ENCODE results near the gene NUFIP1. TPM values are rescaled to one million over a fixed set of nuclear protein-coding genes. Genes with fewer than 3 reads are reported as not detected.
"Not testable (repeated sequence)": the region's sequence is repeated elsewhere in the genome, so short reads cannot be mapped to it uniquely, and the experiment has no call there.

The NUFIP1 gene
- polyA plus RNA-seq, 1 donor (not counting 4 experiments of a cell fraction or from before 2014, with no cell fraction given) = 3.3 TPM

DNA sequence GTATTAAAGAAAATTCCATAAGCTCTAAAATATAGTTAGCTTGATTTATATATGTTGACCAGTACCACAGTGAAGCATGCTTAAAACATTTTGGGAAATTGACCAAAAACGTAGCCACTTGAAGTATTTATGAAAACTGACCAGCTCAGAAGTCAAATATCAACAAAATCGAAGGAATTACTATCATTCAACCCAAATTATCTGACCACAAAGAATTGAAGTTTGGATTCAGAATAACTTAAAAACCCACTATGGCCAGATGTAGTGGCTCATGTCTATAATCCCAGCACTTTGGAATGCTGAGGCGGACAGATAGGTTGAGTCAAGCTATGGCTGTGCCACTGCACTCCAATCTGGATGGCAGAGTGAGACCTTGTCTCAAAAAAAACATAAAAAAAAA, 32.0 kb upstream of the NUFIP1 start:
- TF ChIP-seq, protein P1, sequence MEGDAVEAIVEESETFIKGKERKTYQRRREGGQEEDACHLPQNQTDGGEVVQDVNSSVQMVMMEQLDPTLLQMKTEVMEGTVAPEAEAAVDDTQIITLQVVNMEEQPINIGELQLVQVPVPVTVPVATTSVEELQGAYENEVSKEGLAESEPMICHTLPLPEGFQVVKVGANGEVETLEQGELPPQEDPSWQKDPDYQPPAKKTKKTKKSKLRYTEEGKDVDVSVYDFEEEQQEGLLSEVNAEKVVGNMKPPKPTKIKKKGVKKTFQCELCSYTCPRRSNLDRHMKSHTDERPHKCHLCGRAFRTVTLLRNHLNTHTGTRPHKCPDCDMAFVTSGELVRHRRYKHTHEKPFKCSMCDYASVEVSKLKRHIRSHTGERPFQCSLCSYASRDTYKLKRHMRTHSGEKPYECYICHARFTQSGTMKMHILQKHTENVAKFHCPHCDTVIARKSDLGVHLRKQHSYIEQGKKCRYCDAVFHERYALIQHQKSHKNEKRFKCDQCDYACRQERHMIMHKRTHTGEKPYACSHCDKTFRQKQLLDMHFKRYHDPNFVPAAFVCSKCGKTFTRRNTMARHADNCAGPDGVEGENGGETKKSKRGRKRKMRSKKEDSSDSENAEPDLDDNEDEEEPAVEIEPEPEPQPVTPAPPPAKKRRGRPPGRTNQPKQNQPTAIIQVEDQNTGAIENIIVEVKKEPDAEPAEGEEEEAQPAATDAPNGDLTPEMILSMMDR (optimal IDR thresholded peaks at IDR 0.05 in 1 of 3, IDR thresholded peaks at IDR 0.05 in 1 of 3, conservative IDR thresholded peaks at IDR 0.05 in 1 of 3; ENCODE audit: extremely low read depth in 1 of 3, insufficient read depth in 2 of 3, low read length in 3 of 3) = no peak
- TF ChIP-seq EZH2 (IDR thresholded peaks at IDR 0.05; ENCODE audit: low read length) = no peak
- Histone ChIP-seq H3K4me2 (ENCODE audit: control insufficient read depth, extremely low read depth, insufficient read depth, low read depth, low read length) (no peak overlapping the region), H3K27ac (ENCODE audit: control insufficient read depth, insufficient read depth, low read length) (no peak overlapping the region), H3K4me1 (ENCODE audit: control insufficient read depth, extremely low read depth, insufficient read depth, low read length) (no peaks in the 10 kb centered on the region), H3K79me2 (ENCODE audit: control insufficient read depth, insufficient read depth, low read length) (no peaks in the 10 kb centered on the region), H3K4me3 (ENCODE audit: control insufficient read depth in 2 of 3, extremely low read depth in 1 of 3, insufficient read depth in 2 of 3, low read depth in 1 of 3, low read length in 3 of 3) (no peak overlapping the region), H3K9ac (ENCODE audit: control insufficient read depth, extremely low read depth, insufficient read depth, low read length) (no peak overlapping the region), H3K27me3 (ENCODE audit: control insufficient read depth, extremely low read depth, insufficient read depth, low read length) (no peaks in the 10 kb centered on the region), H3K9me3 (ENCODE audit: control insufficient read depth, low read depth, low read length) (no peaks in the 10 kb centered on the region), H4K20me1 (ENCODE audit: control insufficient read depth, extremely low read depth, insufficient read depth, low read length) (no peaks in the 10 kb centered on the region), H3K36me3 (ENCODE audit: control insufficient read depth in 2 of 2, extremely low read depth in 1 of 2, insufficient read depth in 2 of 2, low read length in 2 of 2) (peaks cover 2 to 3% of the 10 kb centered on the region in 2 experiments), H3K9me1 (ENCODE audit: control insufficient read depth, extremely low read depth, insufficient read depth, low read length) (no peaks in the 10 kb centered on the region), H2AFZ (ENCODE audit: control insufficient read depth, low read length) (no peak overlapping the region)
- DNase-seq (ENCODE audit: low read depth, low spot score) = no peak
- dilution Hi-C loops (cut with MboI; ENCODE audit: extremely low pct_ligation_motif_present, low sequenced_read_pairs) = no loop called here
- no peak for FAIRE-seq

DNA sequence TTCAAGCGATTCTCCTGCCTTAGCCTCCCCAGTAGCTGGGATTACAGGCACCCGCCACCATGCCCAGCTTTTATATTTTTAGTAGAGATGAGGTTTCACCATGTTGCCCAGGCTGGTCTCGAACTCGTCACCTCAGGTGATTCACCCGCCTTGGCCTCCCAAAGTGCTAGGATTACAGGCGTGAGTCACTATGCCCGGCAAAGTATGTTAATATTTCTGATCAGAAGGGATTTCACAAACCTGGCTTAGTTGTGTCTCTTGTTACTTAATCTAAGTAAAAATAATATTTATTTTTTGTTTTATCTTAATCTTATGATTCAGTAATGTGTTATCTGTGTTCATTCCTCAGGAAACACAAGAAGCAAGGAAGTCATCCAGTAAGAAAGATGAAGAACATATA, 30.7 kb upstream of the NUFIP1 start:
- H2AFZ ChIP-seq (ENCODE audit: control insufficient read depth, low read length); DNase-seq (ENCODE audit: low read depth, low spot score); H3K27ac ChIP-seq (ENCODE audit: control insufficient read depth, insufficient read depth, low read length); H3K9me1 ChIP-seq (ENCODE audit: control insufficient read depth, extremely low read depth, insufficient read depth, low read length); H3K9ac ChIP-seq (ENCODE audit: control insufficient read depth, extremely low read depth, insufficient read depth, low read length); H3K79me2 ChIP-seq (ENCODE audit: control insufficient read depth, insufficient read depth, low read length); H3K9me3 ChIP-seq (ENCODE audit: control insufficient read depth, low read depth, low read length); H3K4me3 ChIP-seq (ENCODE audit: control insufficient read depth in 2 of 3, extremely low read depth in 1 of 3, insufficient read depth in 2 of 3, low read depth in 1 of 3, low read length in 3 of 3); H3K4me1 ChIP-seq (ENCODE audit: control insufficient read depth, extremely low read depth, insufficient read depth, low read length); H3K36me3 ChIP-seq (ENCODE audit: control insufficient read depth in 2 of 2, extremely low read depth in 1 of 2, insufficient read depth in 2 of 2, low read length in 2 of 2); H3K4me2 ChIP-seq (ENCODE audit: control insufficient read depth, extremely low read depth, insufficient read depth, low read depth, low read length); H3K27me3 ChIP-seq (ENCODE audit: control insufficient read depth, extremely low read depth, insufficient read depth, low read length); H4K20me1 ChIP-seq (ENCODE audit: control insufficient read depth, extremely low read depth, insufficient read depth, low read length); FAIRE-seq; dilution Hi-C loops (cut with MboI; ENCODE audit: extremely low pct_ligation_motif_present, low sequenced_read_pairs): not testable (repeated sequence)

DNA sequence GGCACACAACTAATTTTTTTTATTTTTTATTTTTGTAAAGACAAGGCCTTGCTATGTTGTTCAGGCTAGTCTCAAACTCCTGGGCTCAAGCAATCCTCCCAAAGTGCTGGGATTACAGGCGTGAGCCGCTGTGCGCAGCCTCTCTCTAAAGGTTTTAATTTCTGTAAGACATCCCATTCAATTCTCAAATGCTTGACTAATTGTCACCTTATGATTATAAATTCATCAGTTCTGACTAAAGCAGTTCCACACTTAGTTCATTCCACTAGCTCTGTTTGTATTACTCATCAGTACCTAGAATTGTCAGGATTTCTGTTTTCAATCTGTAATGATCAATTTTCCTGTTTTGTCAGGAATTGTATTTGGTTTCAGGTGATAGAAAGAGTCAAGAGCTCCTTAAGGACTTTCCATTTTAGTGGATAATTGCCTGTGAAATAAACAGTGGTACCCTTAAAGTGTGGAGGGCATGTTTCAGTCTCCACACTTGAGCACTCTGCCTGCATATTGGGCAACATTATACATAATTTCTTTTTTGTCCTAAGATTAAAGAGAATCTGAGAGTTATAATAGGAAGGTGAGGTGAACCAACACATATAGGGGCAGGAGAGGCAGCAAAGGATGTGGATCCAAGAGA, 27.6 kb upstream of the NUFIP1 start:
- no peaks in the 10 kb centered on the region for H3K9me3 ChIP-seq (ENCODE audit: control insufficient read depth, low read depth, low read length)
- no peaks in the 10 kb centered on the region for H3K79me2 ChIP-seq (ENCODE audit: control insufficient read depth, insufficient read depth, low read length)
- peaks cover 3 to 5% of the 10 kb centered on the region in 2 experiments for H3K36me3 ChIP-seq (ENCODE audit: control insufficient read depth in 2 of 2, extremely low read depth in 1 of 2, insufficient read depth in 2 of 2, low read length in 2 of 2)
- no peak overlapping the region for H3K4me3 ChIP-seq (ENCODE audit: control insufficient read depth in 2 of 3, extremely low read depth in 1 of 3, insufficient read depth in 2 of 3, low read depth in 1 of 3, low read length in 3 of 3)
- no peak overlapping the region for H2AFZ ChIP-seq (ENCODE audit: control insufficient read depth, low read length)
- H3K27ac ChIP-seq (ENCODE audit: control insufficient read depth, insufficient read depth, low read length) = no peak overlapping the region
- FAIRE-seq (no peak), DNase-seq (ENCODE audit: low read depth, low spot score) (no peak)
- no peaks in the 10 kb centered on the region for H3K4me1 ChIP-seq (ENCODE audit: control insufficient read depth, extremely low read depth, insufficient read depth, low read length)
- H3K9ac ChIP-seq (ENCODE audit: control insufficient read depth, extremely low read depth, insufficient read depth, low read length) = no peak overlapping the region
- no peak overlapping the region for H3K4me2 ChIP-seq (ENCODE audit: control insufficient read depth, extremely low read depth, insufficient read depth, low read depth, low read length)
- no peaks in the 10 kb centered on the region for H4K20me1 ChIP-seq (ENCODE audit: control insufficient read depth, extremely low read depth, insufficient read depth, low read length)
- no peaks in the 10 kb centered on the region for H3K27me3 ChIP-seq (ENCODE audit: control insufficient read depth, extremely low read depth, insufficient read depth, low read length)
- TF ChIP-seq, protein P1 (optimal IDR thresholded peaks at IDR 0.05 in 1 of 3, IDR thresholded peaks at IDR 0.05 in 1 of 3, conservative IDR thresholded peaks at IDR 0.05 in 1 of 3; ENCODE audit: extremely low read depth in 1 of 3, insufficient read depth in 2 of 3, low read length in 3 of 3) = no peak
- no peak for TF ChIP-seq EZH2 (IDR thresholded peaks at IDR 0.05; ENCODE audit: low read length)
- dilution Hi-C loops (cut with MboI; ENCODE audit: extremely low pct_ligation_motif_present, low sequenced_read_pairs) = no loop called here
- no peaks in the 10 kb centered on the region for H3K9me1 ChIP-seq (ENCODE audit: control insufficient read depth, extremely low read depth, insufficient read depth, low read length)
